GM18526 (cell line): Measurements from ENCODE around the gene TEX55.

ENCODE experiments used
- POLR2A ChIP-seq: IDR thresholded peaks from 3 replicates; pipeline ENCODE4 v1.6.1; 2011; ENCODE audit not compliant: insufficient read length; ENCODE audit errors: extremely low read depth

Gene TEX55

GRCh38 chr3:119156868-119157267 lies 10.9 kb downstream of the TEX55 start:
- no peak for TF ChIP-seq POLR2A

GRCh38 chr3:119157971-119158370 lies 12.0 kb downstream of the TEX55 start:
- TF ChIP-seq POLR2A: no peak

- TF ChIP-seq POLR2A: no peak
Observed at GRCh38 chr3:119160361-119160760, 14.4 kb downstream of the TEX55 start.

- TF ChIP-seq POLR2A: no peak
Observed at GRCh38 chr3:119160815-119161214, 14.8 kb downstream of the TEX55 start.

- no peak for TF ChIP-seq POLR2A
Observed at GRCh38 chr3:119161240-119161639, 15.3 kb downstream of the TEX55 start.

- no peak for TF ChIP-seq POLR2A
Observed at GRCh38 chr3:119170821-119171220, 24.9 kb downstream of the TEX55 start.

GRCh38 chr3:119173325-119173724 lies 27.4 kb downstream of the TEX55 start, which contains the start of gene UPK1B:
Gene UPK1B (plus strand): TSS chr3:119173598. CDS start chr3:119186742, 13,144 bp downstream.
- TF ChIP-seq POLR2A: no peak

- no peak for TF ChIP-seq POLR2A
Observed at GRCh38 chr3:119175872-119176756, 30.1 kb downstream of the TEX55 start.

GRCh38 chr3:119176778-119177177 lies 30.8 kb downstream of the TEX55 start:
- no peak for TF ChIP-seq POLR2A

GRCh38 chr3:119177321-119177720 lies 31.4 kb downstream of the TEX55 start:
- TF ChIP-seq POLR2A: no peak

- no peak for TF ChIP-seq POLR2A
Observed at GRCh38 chr3:119181765-119182164, 35.8 kb downstream of the TEX55 start.

GRCh38 chr3:119184111-119184510 lies 38.1 kb downstream of the TEX55 start:
- TF ChIP-seq POLR2A: no peak

- no peak for TF ChIP-seq POLR2A
Observed at GRCh38 chr3:119184796-119185570, 39.0 kb downstream of the TEX55 start.

- no peak for TF ChIP-seq POLR2A
Observed at GRCh38 chr3:119187266-119187665, 41.3 kb downstream of the TEX55 start.

- TF ChIP-seq POLR2A: no peak
Observed at GRCh38 chr3:119191800-119192199, 45.8 kb downstream of the TEX55 start.
